Measurements from ENCODE around the gene MCM10.

- TF ChIP-seq CTCF (conservative IDR thresholded peaks at IDR 0.05; ENCODE audit: low read depth in 2 of 2) = no peak
- no peak for TF ChIP-seq JUNB (IDR thresholded peaks at IDR 0.05; ENCODE audit: unreplicated experiment)
- TF ChIP-seq CREB1 (CRISPR knock-in tag; IDR thresholded peaks at IDR 0.05; ENCODE audit: low read depth) = no peak
- no peak for TF ChIP-seq NANOG (IDR thresholded peaks at IDR 0.05; ENCODE audit: borderline replicate concordance)
- no peak for TF ChIP-seq POLR2AphosphoS5 (IDR thresholded peaks at IDR 0.05; ENCODE audit: low read depth)
- no peak for TF ChIP-seq REST (IDR thresholded peaks at IDR 0.05; ENCODE audit: unreplicated experiment)
- TF ChIP-seq EZH2phosphoT487 (IDR thresholded peaks at IDR 0.05; ENCODE audit: unreplicated experiment) = no peak
- TF ChIP-seq EZH2 (IDR thresholded peaks at IDR 0.05; ENCODE audit: low read depth, unreplicated experiment) = no peak
- no peak for TF ChIP-seq STAT1 (IDR thresholded peaks at IDR 0.05; ENCODE audit: unreplicated experiment)
- no peak for TF ChIP-seq ZNF331 (CRISPR knock-in tag; IDR thresholded peaks at IDR 0.05; ENCODE audit: low read depth)
- TF ChIP-seq ETS1 (IDR thresholded peaks at IDR 0.05) = no peak
- no peak for TF ChIP-seq ZNF114 (CRISPR knock-in tag; IDR thresholded peaks at IDR 0.05)
- TF ChIP-seq, protein P1, sequence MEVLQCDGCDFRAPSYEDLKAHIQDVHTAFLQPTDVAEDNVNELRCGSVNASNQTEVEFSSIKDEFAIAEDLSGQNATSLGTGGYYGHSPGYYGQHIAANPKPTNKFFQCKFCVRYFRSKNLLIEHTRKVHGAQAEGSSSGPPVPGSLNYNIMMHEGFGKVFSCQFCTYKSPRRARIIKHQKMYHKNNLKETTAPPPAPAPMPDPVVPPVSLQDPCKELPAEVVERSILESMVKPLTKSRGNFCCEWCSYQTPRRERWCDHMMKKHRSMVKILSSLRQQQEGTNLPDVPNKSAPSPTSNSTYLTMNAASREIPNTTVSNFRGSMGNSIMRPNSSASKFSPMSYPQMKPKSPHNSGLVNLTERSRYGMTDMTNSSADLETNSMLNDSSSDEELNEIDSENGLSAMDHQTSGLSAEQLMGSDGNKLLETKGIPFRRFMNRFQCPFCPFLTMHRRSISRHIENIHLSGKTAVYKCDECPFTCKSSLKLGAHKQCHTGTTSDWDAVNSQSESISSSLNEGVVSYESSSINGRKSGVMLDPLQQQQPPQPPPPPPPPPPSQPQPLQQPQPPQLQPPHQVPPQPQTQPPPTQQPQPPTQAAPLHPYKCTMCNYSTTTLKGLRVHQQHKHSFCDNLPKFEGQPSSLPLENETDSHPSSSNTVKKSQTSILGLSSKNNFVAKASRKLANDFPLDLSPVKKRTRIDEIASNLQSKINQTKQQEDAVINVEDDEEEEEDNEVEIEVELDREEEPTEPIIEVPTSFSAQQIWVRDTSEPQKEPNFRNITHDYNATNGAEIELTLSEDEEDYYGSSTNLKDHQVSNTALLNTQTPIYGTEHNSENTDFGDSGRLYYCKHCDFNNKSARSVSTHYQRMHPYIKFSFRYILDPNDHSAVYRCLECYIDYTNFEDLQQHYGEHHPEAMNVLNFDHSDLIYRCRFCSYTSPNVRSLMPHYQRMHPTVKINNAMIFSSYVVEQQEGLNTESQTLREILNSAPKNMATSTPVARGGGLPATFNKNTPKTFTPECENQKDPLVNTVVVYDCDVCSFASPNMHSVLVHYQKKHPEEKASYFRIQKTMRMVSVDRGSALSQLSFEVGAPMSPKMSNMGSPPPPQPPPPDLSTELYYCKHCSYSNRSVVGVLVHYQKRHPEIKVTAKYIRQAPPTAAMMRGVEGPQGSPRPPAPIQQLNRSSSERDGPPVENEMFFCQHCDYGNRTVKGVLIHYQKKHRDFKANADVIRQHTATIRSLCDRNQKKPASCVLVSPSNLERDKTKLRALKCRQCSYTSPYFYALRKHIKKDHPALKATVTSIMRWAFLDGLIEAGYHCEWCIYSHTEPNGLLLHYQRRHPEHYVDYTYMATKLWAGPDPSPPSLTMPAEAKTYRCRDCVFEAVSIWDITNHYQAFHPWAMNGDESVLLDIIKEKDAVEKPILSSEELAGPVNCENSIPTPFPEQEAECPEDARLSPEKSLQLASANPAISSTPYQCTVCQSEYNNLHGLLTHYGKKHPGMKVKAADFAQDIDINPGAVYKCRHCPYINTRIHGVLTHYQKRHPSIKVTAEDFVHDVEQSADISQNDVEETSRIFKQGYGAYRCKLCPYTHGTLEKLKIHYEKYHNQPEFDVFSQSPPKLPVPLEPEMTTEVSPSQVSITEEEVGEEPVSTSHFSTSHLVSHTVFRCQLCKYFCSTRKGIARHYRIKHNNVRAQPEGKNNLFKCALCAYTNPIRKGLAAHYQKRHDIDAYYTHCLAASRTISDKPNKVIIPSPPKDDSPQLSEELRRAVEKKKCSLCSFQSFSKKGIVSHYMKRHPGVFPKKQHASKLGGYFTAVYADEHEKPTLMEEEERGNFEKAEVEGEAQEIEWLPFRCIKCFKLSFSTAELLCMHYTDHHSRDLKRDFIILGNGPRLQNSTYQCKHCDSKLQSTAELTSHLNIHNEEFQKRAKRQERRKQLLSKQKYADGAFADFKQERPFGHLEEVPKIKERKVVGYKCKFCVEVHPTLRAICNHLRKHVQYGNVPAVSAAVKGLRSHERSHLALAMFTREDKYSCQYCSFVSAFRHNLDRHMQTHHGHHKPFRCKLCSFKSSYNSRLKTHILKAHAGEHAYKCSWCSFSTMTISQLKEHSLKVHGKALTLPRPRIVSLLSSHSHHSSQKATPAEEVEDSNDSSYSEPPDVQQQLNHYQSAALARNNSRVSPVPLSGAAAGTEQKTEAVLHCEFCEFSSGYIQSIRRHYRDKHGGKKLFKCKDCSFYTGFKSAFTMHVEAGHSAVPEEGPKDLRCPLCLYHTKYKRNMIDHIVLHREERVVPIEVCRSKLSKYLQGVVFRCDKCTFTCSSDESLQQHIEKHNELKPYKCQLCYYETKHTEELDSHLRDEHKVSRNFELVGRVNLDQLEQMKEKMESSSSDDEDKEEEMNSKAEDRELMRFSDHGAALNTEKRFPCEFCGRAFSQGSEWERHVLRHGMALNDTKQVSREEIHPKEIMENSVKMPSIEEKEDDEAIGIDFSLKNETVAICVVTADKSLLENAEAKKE (CRISPR knock-in tag; IDR thresholded peaks at IDR 0.05) = no peak
Observed at GRCh38 chr10:13193637-13194036, 32.3 kb downstream of the MCM10 start.

Data from GM23338 (cell line).